H9 (cell line): ENCODE data around the gene SMCO4. TPM values are rescaled to one million over a fixed set of nuclear protein-coding genes. Genes with fewer than 3 reads are reported as not detected.

Source experiments
- DNase-seq: peaks from one replicate; pipeline ENCODE4 v3.0.0-alpha.2; 2017
- H2AFZ ChIP-seq: one replicate; pipeline ENCODE4 v1.6.1; 2013; ENCODE audit warnings: mild to moderate bottlenecking, low read length, control low read depth, moderate library complexity
- H2AK5ac ChIP-seq: 2 replicates; pipeline ENCODE4 v1.6.1; 2013; ENCODE audit warnings: low read length, control low read depth, mixed read lengths; ENCODE audit not compliant: insufficient read length
- H2BK120ac ChIP-seq: one replicate; pipeline ENCODE4 v1.6.1; 2013; ENCODE audit warnings: low read depth, mild to moderate bottlenecking, low read length, control low read depth, inconsistent platforms; ENCODE audit not compliant: poor library complexity, severe bottlenecking
- H2BK12ac ChIP-seq: 2 replicates; pipeline ENCODE4 v1.6.1; 2013; ENCODE audit warnings: low read length, control low read depth, mixed read lengths, low read depth; ENCODE audit not compliant: insufficient read length
- H2BK15ac ChIP-seq: 2 replicates; pipeline ENCODE4 v1.6.1; 2013; ENCODE audit warnings: low read depth, low read length, control low read depth
- H2BK20ac ChIP-seq: one replicate; pipeline ENCODE4 v1.6.1; 2013; ENCODE audit warnings: low read depth, mild to moderate bottlenecking, low read length, control low read depth, inconsistent platforms; ENCODE audit not compliant: poor library complexity, severe bottlenecking
- H2BK5ac ChIP-seq: 2 replicates; pipeline ENCODE4 v1.6.1; 2013; ENCODE audit warnings: low read length, control low read depth, mixed read lengths; ENCODE audit not compliant: insufficient read length
- H3K14ac ChIP-seq: 2 replicates; pipeline ENCODE4 v1.6.1; 2013; ENCODE audit warnings: low read length, control low read depth; ENCODE audit not compliant: insufficient read depth
- H3K18ac ChIP-seq: 2 replicates; pipeline ENCODE4 v1.6.1; 2013; ENCODE audit warnings: low read depth, mild to moderate bottlenecking, mixed read lengths, low read length, control low read depth; ENCODE audit not compliant: insufficient read length
- H3K23ac ChIP-seq: 2 replicates; pipeline ENCODE4 v1.6.1; 2013; ENCODE audit warnings: low read length, control low read depth, mixed read lengths, low read depth; ENCODE audit not compliant: insufficient read length
- H3K23me2 ChIP-seq: 2 replicates; pipeline ENCODE4 v1.6.1; 2013; ENCODE audit warnings: low read depth, mild to moderate bottlenecking, mixed read lengths, low read length, control low read depth; ENCODE audit not compliant: insufficient read length, poor library complexity, severe bottlenecking
- H3K27ac ChIP-seq: 2 replicates; pipeline ENCODE4 v1.5.1; 2013; ENCODE audit warnings: low read length, control low read depth, mixed read lengths, low read depth; ENCODE audit not compliant: insufficient read length
- H3K27me3 ChIP-seq: 2 replicates; pipeline ENCODE4 v1.6.1; 2013; ENCODE audit warnings: low read length, control low read depth, inconsistent platforms; ENCODE audit not compliant: insufficient read depth
- H3K4ac ChIP-seq: 2 replicates; pipeline ENCODE4 v1.6.1; 2013; ENCODE audit warnings: low read depth, mild to moderate bottlenecking, control low read depth, inconsistent platforms, low read length, moderate library complexity
- H3K4me1 ChIP-seq: 2 replicates; pipeline ENCODE4 v1.6.1; 2013; ENCODE audit warnings: low read length, control low read depth, inconsistent platforms; ENCODE audit not compliant: insufficient read depth
- H3K4me2 ChIP-seq: 2 replicates; pipeline ENCODE4 v1.6.1; 2013; ENCODE audit warnings: low read length, control low read depth, mixed read lengths; ENCODE audit not compliant: insufficient read length, insufficient read depth
- H3K56ac ChIP-seq: 2 replicates; pipeline ENCODE4 v1.6.1; 2013; ENCODE audit warnings: low read depth, mild to moderate bottlenecking, mixed read lengths, low read length, control low read depth; ENCODE audit not compliant: insufficient read length
- H3K79me1 ChIP-seq: 2 replicates; pipeline ENCODE4 v1.6.1; 2013; ENCODE audit warnings: low read depth, mild to moderate bottlenecking, moderate library complexity, low read length, control low read depth, inconsistent platforms; ENCODE audit not compliant: insufficient read depth, poor library complexity, severe bottlenecking
- H3K79me2 ChIP-seq: 2 replicates; pipeline ENCODE4 v1.6.1; 2013; ENCODE audit warnings: low read length, control low read depth, inconsistent platforms; ENCODE audit not compliant: insufficient read depth
- H3K9ac ChIP-seq: 2 replicates; pipeline ENCODE4 v1.6.1; 2013; ENCODE audit warnings: low read length, control low read depth, mixed read lengths; ENCODE audit not compliant: insufficient read length; ENCODE audit errors: extremely low read depth
- H3K9me3 ChIP-seq: one replicate; pipeline ENCODE4 v1.6.1; 2013; ENCODE audit warnings: low read depth, low read length, inconsistent platforms; ENCODE audit not compliant: control insufficient read depth
- H3T11ph ChIP-seq: one replicate; pipeline ENCODE4 v1.6.1; 2013; ENCODE audit warnings: mild to moderate bottlenecking, low read length, control low read depth, inconsistent platforms
- H4K20me1 ChIP-seq: one replicate; pipeline ENCODE4 v1.6.1; 2013; ENCODE audit not compliant: control insufficient read depth, insufficient read length, insufficient read depth
- H4K5ac ChIP-seq: 2 replicates; pipeline ENCODE4 v1.6.1; 2013; ENCODE audit warnings: low read depth, mild to moderate bottlenecking, mixed read lengths, low read length, control low read depth; ENCODE audit not compliant: insufficient read length
- H4K8ac ChIP-seq: replicated peaks from 2 replicates; pipeline ENCODE4 v1.6.1; 2013; ENCODE audit warnings: low read length, control low read depth, mixed read lengths, low read depth; ENCODE audit not compliant: insufficient read length
- H4K91ac ChIP-seq: 2 replicates; pipeline ENCODE4 v1.6.1; 2013; ENCODE audit warnings: low read depth, mild to moderate bottlenecking, moderate library complexity, mixed read lengths, low read length, control low read depth; ENCODE audit not compliant: insufficient read length
- H3K27ac Mint-ChIP-seq, 3 experiments: 2 replicates in 2 of 3; 3 replicates in 1 of 3; pipeline ENCODE4 v1.8.0; 2020 to 2021; ENCODE audit warnings: mixed read lengths in 3 of 3, mild to moderate bottlenecking in 1 of 3, moderate library complexity in 1 of 3
- H3K27me3 Mint-ChIP-seq: 2 replicates; pipeline ENCODE4 v1.8.0; 2021; ENCODE audit warnings: low read depth, mild to moderate bottlenecking, moderate library complexity, mixed read lengths
- H3K36me3 Mint-ChIP-seq, 3 experiments: 2 replicates in 2 of 3; 3 replicates in 1 of 3; pipeline ENCODE4 v1.8.0; 2020 to 2021; ENCODE audit warnings: low read depth in 3 of 3, mixed read lengths in 3 of 3; ENCODE audit not compliant: insufficient read depth in 1 of 3
- H3K4me1 Mint-ChIP-seq, 2 experiments: 2 replicates each; pipeline ENCODE4 v1.8.0; 2020; ENCODE audit warnings: mixed read lengths in 2 of 2
- H3K4me3 Mint-ChIP-seq, 2 experiments: 2 replicates in 1 of 2; 3 replicates in 1 of 2; pipeline ENCODE4 v1.8.0; 2020 to 2021; ENCODE audit warnings: mild to moderate bottlenecking in 2 of 2, mixed read lengths in 2 of 2, moderate library complexity in 1 of 2
- H3K9me3 Mint-ChIP-seq, 2 experiments: 2 replicates in 1 of 2; 3 replicates in 1 of 2; pipeline ENCODE4 v1.8.0; 2020; ENCODE audit warnings: mild to moderate bottlenecking in 2 of 2, mixed read lengths in 2 of 2, moderate library complexity in 1 of 2
- CTCF ChIP-seq: fragments of 200-600 bp; sonication (generic); conservative IDR thresholded peaks from 3 replicates; pipeline ENCODE4 v1.8.0; 2021; ENCODE audit warnings: antibody characterized with exemption, mild to moderate bottlenecking
- WGBS: extraction: QIAGEN DNeasy Blood & Tissue Kit; methylation state at CpG from one replicate; pipeline ENCODE4 v1.1.7; 2013; ENCODE audit warnings: missing lambda C conversion rate, low lambda C conversion rate, mixed read lengths; ENCODE audit not compliant: insufficient read length; ENCODE audit errors: extremely low coverage; 5-methylcytosine and 5-hydroxymethylcytosine counted together
- total RNA-seq: library from RNA; stranded (reverse); gene quantifications from 2 replicates; pipeline ENCODE4 v1.2.1, GENCODE V29; 2021

Gene SMCO4
- total RNA-seq, 1 experiment from 2014 or later: 35.6 TPM

GRCh38 chr11:93518081-93518480 is 25.1 kb downstream of the SMCO4 start:
- Mint-ChIP-seq H3K4me1 (peaks cover 47 to 53% of the 10 kb centered on the region in 2 experiments), H3K9me3 (no peaks in the 10 kb centered on the region), H3K27me3 (no peaks in the 10 kb centered on the region), H3K36me3 (no peaks in the 10 kb centered on the region; a peak in 1 of 7 replicates), H3K4me3 (no peak overlapping the region), H3K27ac (no peak overlapping the region)
- Histone ChIP-seq H3K79me1 (no peaks in the 10 kb centered on the region), H3K4me1 (peaks cover 8% of the 10 kb centered on the region; the same call in 1 of the 2 replicates), H3K56ac (no peak overlapping the region), H3K79me2 (peaks cover 4% of the 10 kb centered on the region; the same call in 1 of the 2 replicates), H2BK12ac (no peak overlapping the region), H3K4ac (no peak overlapping the region), H3K23me2 (no peaks in the 10 kb centered on the region), H2AFZ (no peak overlapping the region), H4K91ac (no peak overlapping the region), H4K8ac (no peak overlapping the region), H2BK5ac (no peak overlapping the region), H3K4me2 (no peak overlapping the region), H3T11ph (no peak overlapping the region), H4K5ac (no peak overlapping the region), H3K14ac (no peak overlapping the region), H3K27me3 (no peaks in the 10 kb centered on the region), H3K18ac (no peak overlapping the region), H3K9ac (no peak overlapping the region), H4K20me1 (peaks cover under 1% of the 10 kb centered on the region), H3K27ac (no peak overlapping the region), H2AK5ac (no peak overlapping the region), H3K23ac (no peak overlapping the region), H2BK20ac (no peak overlapping the region), H2BK120ac (no peak overlapping the region), H3K9me3 (no peaks in the 10 kb centered on the region), H2BK15ac (no peak overlapping the region)
- DNase-seq: no peak
- no peak for TF ChIP-seq CTCF
- WGBS: no CpG with 5 or more reads among the region's 3 CpGs
